Liver (tissue), 2 donors: ENCODE results near the gene GALNT9.

Experiments used
- FOXA1 ChIP-seq: IDR thresholded peaks from 2 replicates; pipeline ENCODE4 v1.6.1; 2016; ENCODE audit warnings: antibody characterized with exemption
- TF ChIP-seq, protein P1 (sequence below): fragments of 150-350 bp; IDR thresholded peaks from 2 replicates; pipeline ENCODE4 v1.5.1; 2017; ENCODE audit warnings: improper control_type of control experiment, low read depth, low read length; ENCODE audit not compliant: missing input control
- donor health status: healthy.

DNA sequence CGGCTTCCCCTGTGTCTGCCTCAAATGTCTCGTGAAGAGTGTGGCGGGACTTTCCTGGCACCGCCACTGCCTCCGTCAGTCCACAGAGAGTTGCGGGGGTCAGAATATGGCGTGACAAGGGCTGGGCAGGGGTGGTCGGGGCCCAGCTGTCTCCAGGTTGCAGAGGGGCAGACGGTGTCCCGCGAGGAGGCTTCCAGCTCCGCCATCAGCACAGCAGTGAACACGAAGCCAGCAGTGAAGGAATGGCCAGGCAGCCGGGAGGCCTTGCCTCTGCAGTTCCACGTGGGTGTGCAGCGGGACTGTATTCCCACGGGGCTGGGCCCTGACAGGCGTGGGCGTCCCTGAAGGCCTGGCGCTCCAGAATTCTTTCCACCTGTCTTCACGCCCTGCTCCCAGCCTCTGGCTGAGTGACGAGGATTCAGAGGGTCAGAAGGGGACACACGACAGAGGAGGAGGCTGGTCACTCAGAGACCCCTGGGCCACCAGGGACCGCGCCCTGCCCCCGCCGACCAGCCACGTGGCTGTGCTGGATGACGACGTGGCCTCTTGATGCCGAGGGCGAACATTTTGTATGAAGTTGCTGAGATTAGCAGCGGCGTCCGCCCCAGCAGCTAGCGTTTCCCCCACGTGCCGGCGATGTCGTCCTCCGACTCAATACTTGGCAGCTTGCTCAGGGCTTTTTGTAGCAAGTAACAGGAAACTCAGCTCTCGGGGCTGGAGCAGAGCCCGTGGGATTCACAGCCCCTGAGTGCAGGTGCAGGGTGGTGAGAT is 25.0 kb upstream of the GALNT9 start:
- TF ChIP-seq FOXA1: no peak
- TF ChIP-seq, protein P1, sequence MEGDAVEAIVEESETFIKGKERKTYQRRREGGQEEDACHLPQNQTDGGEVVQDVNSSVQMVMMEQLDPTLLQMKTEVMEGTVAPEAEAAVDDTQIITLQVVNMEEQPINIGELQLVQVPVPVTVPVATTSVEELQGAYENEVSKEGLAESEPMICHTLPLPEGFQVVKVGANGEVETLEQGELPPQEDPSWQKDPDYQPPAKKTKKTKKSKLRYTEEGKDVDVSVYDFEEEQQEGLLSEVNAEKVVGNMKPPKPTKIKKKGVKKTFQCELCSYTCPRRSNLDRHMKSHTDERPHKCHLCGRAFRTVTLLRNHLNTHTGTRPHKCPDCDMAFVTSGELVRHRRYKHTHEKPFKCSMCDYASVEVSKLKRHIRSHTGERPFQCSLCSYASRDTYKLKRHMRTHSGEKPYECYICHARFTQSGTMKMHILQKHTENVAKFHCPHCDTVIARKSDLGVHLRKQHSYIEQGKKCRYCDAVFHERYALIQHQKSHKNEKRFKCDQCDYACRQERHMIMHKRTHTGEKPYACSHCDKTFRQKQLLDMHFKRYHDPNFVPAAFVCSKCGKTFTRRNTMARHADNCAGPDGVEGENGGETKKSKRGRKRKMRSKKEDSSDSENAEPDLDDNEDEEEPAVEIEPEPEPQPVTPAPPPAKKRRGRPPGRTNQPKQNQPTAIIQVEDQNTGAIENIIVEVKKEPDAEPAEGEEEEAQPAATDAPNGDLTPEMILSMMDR: no peak
